CD4-positive, alpha-beta T cell treated with Interleukin-21 for 1 hour (primary cell): ENCODE results near the gene VSTM2L.
A peak's percentile ranks its signal among the peaks of the same experiment; 100 is the strongest.

Experiments
- DNase-seq: peaks from one replicate; pipeline ENCODE4 v3.0.0-alpha.2; 2020

Gene VSTM2L

DNA sequence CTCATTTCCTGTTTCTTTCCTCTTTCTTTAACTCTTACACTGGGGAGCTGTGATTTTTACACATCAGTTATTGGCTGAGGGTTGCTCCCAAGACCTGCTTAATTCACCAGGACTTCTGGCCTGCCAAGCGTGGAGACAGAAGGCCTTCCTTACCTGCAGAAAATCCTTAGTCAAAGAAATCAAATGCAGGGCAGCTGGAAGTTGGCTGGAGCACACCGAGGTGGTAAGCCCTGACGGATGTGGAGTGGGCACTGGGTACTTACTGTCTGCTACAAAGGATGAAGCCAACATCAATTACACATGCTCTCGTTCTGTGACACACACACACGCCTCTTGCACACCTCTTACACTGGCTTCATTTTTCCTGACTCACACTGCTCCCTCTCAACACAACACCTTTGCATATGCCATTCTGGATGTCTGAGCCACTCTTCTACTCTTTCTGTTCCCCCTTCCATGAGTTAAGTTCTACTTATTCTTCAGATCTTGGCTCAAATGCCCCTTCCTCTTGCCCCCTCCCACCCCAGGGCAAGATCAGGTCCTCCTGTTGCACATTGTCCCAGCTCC, 68.7 kb downstream of the VSTM2L start:
- DNase-seq = no peak

DNA sequence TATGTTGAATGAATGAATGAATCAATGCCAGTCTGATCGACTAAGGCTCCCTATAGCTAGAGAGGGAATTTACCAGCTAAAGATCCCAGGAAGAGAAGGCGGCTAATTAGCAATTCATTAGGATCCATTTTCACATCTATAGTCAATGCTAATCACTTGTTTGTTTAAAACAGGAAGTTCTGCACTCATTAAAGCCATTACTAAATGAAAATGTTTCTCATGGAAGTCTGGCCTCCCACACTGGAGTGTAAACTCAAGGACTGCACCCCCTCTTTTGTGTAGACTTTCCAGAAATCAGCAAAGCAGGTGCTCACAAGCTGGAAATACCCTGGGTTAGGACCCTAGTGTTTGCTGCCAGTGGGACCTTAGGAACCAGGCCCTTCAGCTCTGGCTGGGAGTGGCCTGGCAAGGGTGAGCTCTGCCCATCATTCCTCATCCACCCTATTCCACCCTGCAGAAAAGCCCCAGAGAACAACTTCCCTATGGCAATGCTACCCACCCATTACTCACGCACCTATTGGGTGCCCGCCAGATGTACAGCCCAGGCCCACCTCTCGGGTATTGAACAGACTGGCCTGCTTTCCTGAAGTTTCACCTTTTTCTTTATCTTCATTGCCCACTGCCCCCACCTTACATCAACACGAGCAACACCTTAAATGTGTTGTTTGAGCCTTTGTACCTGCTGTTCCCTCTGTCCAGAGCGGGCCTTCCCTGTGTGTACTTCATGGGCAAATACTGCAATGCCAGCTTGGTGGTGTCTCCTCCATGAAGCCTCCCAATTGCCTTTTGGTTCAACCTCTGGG, 69.5 kb downstream of the VSTM2L start:
- no peak for DNase-seq

DNA sequence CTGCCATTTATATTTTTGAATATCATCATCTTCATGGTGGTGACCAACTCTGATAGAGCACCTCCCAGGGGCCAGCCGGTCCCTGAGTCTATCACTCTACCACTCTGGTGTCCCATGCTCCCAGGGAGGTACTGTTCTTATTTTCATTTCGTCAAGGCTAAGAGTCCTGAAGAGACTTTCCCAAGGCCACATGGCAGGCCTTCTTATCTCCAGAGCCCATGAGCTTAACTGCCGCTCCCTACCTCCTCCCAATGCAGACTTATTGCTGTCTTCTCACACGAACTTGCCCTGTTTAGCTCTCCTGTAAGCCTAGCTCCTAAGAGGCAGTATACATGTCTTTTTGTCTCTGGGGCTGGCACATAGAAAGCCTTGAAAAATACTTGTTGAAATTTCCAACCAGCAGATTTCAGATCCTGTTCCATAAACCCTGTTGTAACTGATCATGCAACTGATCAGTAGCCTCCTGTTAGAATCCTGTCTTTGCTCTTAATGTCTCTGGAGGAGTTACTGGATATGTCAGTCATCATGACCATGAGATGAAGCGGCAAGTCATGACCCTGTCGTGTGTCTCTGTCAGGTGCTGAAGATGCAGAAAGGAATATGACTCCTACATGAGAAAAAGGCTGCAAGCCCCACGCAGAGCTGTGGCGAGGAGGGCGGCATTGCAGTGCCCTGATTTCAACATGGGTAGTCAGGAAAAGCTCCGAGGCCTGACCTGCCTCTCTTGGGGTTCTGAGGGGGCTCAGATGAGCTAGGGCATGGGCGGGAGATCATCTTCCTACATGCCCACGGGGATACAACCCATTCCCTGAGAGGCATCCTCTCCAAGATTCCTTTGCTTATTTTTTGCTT, 70.4 kb downstream of the VSTM2L start:
- no peak for DNase-seq

DNA sequence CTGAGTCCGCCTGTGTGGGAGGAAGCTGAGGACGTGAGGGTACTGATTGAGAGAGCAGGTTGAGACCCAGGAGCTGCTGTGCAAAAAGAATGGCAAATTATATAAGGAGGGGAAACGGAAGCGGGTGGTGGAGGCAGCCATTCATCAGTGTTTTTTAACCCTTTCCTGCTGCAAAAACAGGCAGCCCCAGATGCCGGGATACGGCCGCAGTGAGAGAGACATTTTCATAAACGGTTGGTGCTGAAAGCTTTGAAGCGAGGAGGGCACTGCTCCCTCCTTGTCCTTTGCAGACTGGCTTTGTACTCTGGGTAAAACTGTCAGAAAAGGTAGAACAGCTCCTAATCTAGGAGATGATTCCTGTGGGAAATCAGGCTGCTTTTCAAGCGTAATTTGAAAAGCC, 74.0 kb downstream of the VSTM2L start:
- no peak for DNase-seq

DNA sequence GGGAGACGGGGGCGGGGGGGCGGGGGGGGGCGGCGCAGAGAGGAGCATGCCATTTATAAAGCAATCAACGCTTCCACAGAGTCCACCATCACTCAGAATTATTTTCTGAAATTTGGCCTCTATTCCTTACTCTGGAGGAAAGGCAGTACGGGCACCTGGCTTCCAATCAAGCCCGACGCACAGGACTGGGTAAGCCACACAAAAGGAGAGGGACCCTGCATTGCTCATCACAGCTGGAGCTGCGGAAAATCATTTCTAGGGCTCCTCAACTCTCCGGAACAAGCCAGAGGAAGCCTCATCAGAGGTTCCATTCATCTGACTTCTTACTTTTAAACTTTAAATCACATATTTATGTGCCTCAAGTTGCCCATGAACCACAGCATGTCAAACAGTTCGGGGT, 74.4 kb downstream of the VSTM2L start:
- DNase-seq = no peak

DNA sequence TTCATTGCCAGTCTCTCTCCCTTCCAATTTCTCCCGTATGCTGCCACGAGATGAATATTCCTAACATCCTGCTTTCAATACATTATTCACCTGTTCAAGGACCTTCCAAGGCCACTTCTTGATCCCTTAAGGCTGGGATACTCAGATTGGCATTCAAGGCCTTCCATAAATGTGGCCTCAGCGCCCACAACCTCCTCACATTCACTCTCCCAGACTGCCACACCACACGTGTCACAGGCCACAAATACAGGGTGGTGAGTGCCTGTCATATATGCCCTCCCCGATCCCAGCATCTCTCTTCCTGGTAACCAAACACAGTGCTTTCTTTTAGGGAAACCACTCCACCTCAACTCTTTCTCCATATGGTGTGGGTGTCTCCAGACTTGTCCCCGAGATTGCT, 74.9 kb downstream of the VSTM2L start:
- DNase-seq = no peak

DNA sequence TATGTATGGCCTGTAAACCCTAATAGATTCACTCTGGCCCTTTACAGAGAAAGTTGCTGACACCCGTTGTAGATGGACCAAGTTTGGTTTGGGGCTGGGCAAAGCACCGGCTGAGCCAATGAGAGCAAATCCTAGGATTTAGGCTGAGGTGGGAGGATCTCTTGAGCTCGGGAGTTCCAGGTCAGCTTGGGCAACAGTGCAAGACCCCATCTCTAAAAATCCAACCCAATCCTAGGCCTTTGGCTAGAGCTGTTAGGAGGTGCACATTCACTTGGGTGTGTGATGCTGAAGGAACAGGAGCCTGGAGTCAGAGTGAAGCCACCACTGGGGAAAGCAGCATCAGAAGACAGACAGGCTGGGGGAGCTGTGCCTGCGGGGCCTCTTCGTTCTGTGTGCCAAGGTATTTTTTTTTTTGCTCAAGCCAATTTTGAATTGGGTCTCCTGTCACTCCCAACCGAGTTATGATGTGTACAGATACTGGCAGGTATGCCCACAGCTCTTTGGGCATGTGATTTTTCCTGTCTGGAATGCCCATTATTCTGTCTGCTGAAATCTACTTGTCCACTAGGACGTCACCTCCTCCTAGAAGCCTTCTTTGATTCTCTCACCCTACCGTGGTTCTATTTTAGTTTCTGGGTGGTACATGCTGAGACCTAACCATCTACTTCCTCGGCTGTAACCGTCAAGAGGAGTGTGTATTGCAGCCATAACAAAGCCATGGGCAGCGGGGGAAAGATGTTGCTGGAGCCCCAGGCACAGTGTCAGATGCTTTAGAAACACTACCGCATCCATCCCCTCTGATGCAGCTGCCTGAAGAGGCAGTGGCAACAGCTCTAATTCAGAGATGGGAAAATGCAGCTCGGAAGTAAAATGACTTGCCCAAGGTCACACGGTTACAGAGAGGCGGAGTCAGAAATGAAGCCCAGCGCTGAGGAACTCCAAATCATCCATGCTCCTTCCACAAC, 76.4 kb downstream of the VSTM2L start:
- DNase-seq = no peak

DNA sequence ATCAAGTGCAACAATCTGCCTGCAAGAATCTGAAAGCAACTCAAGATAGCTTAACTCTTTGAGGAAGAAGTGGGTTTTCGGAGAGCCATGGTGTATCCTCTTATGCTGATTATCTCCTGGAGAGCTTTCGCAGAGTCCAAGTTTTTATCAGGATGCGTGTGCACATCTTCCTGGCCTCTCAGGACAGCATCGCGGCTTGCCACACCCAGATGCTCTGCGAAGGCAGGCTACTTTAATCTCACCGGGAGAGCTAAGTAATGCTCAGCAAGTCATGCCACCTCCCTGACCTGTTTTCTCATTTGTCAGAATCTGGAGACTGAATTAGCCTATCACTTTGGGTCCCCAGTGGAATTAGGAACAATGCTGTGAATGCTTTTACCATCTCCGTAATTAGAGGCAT, 77.5 kb downstream of the VSTM2L start:
- no peak for DNase-seq

DNA sequence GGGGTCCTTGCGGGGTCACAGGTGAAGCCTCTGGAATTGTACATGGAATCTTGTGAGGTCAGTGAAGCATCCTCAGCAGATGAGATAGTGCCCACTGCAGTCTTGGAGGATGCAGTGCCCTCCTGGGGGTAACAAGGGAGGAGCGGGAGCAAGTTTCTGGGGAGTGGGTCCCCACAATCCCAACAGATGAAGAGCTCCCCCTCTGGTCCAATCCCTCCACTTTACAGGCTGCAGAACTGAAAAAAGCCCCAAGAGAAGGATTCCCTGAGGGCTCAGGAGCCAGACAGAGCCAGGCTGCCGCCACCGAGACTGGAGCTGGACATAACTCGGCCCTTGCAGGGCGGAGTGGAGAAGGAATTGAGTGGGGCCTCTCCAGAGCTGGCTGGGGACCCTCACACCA, 77.9 kb downstream of the VSTM2L start:
- DNase-seq = no peak

DNA sequence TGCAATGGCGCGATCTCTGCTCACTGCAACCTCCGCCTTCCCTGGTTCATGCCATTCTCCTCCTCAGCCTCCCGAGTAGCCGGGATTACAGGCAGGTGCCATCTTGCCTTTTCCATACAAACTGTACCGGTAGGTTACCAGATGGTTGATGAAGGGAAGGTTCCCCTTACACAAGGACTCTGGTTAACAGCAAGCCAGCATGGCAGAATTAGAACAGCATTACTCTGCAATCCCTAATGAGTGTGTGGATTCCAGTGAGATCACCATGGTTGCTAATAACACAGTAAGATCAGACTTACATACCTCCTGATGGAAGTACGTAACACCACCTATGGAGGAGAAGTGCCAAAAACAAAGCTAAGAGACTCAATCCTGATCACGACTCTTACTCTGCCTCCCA, 78.6 kb downstream of the VSTM2L start:
- no peak for DNase-seq

DNA sequence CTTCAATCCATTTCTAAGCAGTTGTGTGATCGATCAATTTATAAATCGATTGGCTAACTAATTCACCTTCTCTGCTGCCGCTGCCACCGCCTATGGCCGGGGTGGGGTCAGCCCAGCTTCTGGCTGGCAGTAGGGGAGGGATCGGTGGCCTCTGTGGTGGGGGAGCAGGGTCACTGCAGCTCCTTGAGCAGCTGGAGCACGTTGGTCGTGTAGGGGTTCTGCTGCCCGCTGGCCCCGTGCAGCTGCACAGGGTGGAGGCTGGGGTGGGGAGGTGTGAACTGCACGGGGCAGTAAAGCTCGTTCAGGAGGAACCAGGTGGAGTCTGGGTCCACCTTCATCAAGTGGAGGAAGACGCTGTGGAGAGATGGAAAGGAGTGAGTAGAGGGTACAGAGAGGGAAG, 80.4 kb downstream of the VSTM2L start:
- no peak for DNase-seq

DNA sequence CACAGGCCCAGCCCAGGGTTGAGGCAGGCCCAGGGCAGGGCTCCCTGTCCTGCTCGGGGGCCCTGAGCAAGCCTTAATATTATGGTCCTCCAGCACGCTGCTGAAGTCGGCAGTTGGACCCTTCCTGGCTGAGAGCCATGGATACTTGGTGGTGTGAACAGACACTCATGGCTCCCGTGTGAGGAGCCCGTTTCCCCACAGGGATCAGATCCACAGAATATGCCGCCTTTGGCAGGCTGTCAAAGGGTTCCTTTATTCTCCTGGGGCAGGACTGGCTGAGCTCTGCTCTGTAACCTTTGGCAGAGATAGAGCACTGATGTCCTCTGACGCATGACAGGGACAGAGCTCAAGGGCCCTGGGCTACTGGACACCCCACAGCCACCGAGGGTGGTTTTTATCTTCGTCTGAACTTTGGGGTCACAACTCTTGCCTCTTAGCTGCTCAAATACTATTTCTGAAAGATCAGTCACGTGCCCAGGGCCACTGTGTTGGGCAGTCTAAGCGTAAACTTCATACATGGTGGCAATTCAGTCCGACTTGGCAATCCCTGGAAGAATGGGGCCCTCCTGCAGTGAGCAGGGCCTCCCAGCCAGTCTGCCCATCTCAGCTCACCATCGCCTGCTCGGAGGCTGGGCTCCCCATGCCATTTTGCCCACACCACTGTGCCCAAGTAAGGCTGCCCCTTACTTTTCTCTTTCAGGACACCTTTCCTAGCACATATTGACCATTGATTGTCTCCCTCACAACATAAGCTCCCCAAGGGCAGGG, 81.3 kb downstream of the VSTM2L start:
- no peak for DNase-seq

DNA sequence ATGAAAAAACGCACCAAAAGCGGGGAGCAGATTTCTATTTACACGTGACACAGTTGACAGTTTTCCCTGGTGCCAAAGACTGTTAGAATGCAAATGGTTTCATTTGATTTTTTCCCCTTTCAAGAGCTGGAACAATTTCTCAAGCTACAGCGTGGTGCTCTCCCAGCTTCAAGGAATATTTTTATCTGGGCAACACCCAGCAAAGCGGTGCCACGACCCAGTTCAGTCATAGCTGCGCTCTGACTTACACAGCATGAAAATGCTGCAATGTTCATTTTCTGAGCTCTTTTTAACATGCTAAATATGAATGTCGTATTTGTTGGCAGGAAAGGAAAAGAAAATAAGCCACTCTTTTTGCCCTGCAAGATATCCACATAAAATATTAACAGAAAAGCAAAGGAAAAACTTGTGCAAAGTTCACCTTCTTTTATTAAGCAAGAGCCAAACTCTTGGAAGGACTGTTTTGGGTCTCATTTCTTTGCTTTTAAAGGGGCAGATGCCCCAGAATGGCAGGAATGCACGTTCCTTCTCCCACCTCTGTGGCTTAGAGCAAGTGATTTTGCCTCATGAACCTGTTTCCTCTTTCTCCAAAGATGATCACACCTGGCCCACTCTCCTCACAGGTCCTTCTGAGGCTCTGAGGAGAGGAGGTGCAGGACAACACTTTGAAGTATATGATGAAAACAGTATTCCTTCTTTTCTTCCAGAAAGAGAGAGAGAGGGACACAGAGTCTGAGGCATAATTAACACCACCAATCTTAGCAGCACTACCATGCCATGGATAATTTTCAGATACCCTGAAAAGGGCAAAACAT, 83.3 kb downstream of the VSTM2L start:
- no peak for DNase-seq

DNA sequence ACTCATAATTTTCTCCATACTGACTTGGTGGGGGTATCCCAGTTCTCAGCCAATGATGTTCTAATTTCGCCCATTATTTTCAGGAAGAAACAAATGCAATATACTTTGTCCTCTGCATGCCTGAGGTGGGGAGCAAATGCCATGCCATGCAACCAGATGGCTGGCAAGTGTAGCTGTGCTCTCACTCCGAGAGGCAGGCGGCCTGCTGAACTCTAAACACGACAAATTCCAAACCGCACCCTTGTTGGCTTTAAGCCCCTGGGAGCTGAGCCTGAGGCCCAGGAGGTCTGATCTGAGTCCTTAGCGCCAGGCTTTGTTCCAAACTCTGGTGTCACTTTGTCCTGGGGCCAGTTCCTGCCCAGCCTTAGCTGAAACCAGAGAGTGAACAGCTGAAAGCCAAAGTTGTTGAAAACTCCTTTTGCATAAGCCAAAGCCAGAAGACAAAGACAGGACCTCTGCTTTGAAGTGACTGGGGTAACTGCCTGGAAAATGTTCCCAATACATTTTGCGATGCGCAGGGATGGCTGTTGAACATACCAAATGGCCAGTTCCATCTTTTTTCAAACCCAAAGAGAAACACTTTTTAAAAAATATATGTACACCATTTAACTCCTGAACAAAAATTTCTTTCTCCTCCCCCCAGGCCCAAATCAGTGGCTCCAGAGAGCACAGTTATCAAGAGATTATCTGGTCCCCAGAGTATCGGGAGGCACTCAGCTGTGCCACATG, 84.1 kb downstream of the VSTM2L start:
- DNase-seq = no peak

DNA sequence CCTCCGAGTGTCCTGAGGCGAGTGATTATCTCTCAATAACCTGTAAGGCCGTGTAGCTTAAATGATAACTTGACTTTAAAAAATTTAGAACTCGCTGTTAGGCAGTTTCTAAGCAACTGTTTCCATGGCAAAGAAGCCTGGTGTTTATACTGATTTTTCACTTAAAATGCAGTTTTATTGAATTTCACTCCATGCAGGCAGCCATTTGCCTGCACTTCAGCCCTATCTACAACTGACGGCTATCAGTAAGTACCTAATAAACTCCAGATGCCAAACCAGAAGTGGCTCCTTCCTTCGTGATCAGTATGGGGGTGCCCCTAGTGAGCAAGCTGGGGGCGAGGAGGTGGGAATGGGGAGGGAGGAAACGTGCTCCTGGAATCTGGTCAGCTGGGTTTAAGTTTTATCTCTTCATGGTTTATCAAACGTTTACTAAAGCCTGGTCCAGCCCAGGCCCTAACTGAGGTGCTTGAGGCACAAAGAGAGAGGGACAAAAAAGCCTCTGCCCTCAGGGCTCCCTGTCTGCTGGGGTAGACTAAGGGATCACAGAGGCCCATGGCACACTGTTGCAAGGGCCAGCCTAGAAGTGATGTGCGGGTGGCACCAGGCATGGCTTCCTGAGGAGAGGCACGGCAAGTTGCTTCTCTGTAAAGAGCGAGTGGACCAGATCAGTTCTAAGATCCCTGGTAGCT, 84.8 kb downstream of the VSTM2L start:
- no peak for DNase-seq

DNA sequence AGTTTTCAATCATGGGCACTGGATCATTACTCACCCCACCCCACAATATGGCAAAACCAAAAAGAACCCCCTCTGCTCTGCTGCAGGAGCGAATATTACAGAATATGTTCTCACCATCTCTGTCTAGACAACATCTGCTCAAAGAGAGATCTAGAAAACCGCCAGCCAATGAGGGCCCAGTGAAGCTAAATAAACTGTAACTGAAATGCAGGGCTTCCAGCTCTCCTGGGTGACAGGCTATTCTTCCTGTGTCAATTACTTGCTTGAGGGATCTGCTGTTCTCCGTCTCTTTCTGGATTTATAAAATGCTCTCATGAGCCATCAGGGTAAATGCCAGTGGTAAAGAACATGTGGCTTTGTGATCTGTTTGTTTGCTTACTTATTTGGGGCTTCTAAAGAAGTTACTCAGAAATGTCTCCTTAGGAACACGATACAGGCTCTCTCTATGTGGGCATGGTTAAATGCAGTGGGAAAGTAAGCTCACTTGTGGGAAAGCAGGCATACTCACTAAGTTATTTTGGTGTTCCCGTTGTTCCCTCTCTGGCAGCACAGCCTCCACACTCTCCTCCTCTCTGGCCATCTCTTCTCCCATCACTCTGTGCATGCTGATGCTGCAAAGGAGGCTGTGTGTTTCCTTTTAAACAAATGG, 85.5 kb downstream of the VSTM2L start:
- no peak for DNase-seq

DNA sequence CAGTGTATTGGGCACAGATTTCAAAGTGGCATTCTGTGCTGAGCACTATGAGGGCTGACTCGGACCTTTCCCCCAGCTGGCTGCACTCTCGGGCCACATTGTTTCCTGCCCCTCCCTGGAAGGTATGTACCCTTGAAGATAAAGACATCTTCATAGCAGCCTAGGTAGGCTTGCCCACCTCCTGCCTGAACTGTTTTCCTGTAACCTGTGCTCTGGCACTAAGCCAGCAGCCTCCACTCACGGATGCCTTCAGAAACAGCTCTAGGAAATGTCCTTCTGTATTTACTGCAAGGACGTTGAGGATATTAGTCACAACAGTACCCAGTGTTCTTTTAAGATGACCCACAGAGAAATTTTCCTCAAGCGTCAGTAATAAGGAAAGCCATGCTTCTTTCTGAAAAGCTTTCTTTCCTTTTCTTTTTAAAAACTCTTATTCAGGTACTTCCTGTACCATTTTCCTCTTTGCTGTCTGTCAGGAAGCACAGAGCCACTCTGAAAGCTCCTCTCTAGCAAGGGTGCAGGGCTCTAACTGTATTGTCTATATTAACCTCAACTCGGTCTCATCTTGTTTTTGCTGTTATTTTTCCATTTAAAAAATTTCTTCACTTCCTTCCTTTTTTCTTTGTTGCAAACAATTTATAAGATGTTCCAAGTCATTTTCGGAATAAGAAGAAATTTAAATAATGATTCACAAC, 86.8 kb downstream of the VSTM2L start:
- DNase-seq = no peak

DNA sequence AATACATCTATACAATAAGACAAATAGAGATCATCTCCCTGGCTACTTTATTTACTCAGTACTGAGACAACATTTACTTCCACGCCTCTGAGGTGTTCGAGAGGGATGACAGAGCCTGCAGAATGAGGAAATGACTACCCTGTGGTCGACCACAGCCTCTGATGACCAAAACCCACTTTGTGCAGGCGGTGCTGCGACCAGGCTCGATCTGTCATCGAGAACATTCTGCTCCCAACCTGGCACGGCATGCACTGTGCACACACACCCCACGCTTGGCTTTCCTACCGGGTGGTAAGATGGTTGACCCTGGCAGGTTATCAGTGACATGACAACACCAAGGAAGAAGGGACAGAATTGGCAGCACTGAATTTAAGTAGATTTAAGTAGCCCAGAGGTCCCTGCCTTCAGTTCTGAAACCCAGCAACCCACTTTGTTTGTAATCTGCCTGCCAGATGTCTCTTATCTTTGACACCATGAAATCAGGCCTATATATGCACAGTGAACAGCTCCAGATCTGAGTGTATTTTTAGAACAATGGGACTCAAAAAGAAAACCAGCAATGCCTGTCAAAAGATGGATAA, 87.7 kb downstream of the VSTM2L start:
- DNase-seq = peak; percentile 53
